Subcutaneous abdominal adipose tissue (tissue), 5 donors: Measurements from ENCODE around the gene PCDHB2.
"Not testable (repeated sequence)": the region's sequence is repeated elsewhere in the genome, so short reads cannot be mapped to it uniquely, and the experiment has no call there.

ENCODE experiments used
- H3K27ac ChIP-seq: one replicate; pipeline ENCODE4 v1.7.0; 2013; ENCODE audit warnings: low read depth, mild to moderate bottlenecking, inconsistent platforms, low read length, moderate library complexity
- H3K27me3 ChIP-seq, 5 donors: one replicate each; pipeline ENCODE4 v1.7.0; 2013; ENCODE audit warnings: low read length in 5 of 5, inconsistent platforms in 1 of 5; ENCODE audit not compliant: control insufficient read depth in 5 of 5, insufficient read depth in 4 of 5
- H3K36me3 ChIP-seq, 5 donors: one replicate each; pipeline ENCODE4 v1.7.0; 2013; ENCODE audit warnings: low read length in 5 of 5; ENCODE audit not compliant: control insufficient read depth in 5 of 5, insufficient read depth in 5 of 5
- H3K4me1 ChIP-seq, 5 donors: one replicate each; pipeline ENCODE4 v1.7.0; 2013; ENCODE audit warnings: low read length in 5 of 5, mild to moderate bottlenecking in 3 of 5, moderate library complexity in 1 of 5; ENCODE audit not compliant: control insufficient read depth in 5 of 5, insufficient read depth in 5 of 5
- H3K4me3 ChIP-seq, 5 donors: one replicate each; pipeline ENCODE4 v1.7.0; 2013; ENCODE audit warnings: low read length in 5 of 5, low read depth in 1 of 5
- H3K9ac ChIP-seq, 5 donors: one replicate each; pipeline ENCODE4 v1.7.0; 2013; ENCODE audit warnings: low read length in 5 of 5, mild to moderate bottlenecking in 4 of 5, moderate library complexity in 3 of 5
- H3K9me3 ChIP-seq, 5 donors: one replicate each; pipeline ENCODE4 v1.7.0; 2013; ENCODE audit warnings: low read length in 5 of 5; ENCODE audit not compliant: control insufficient read depth in 5 of 5
- donor health status: healthy.
- donor health status: healthy.
- donor health status: healthy.
- donor health status: healthy.
- donor health status: healthy.

PCDHB2 gene

GRCh38 chr5:141094481-141095262 is at the start of gene PCDHB2:
PCDHB2 (plus strand) TSS chr5:141094615; CDS start chr5:141094791, 176 bp downstream.
- H3K9ac ChIP-seq, result peak within 1 kb of the TSS in 3 of 5 donors; percentile 62 to 68 (median 67)
- peaks cover 0 to 8% (median 5%) of the 10 kb centered on the region in 5 donors for H3K4me1 ChIP-seq
- no peak within 1 kb of the TSS for H3K27ac ChIP-seq
- H3K36me3 ChIP-seq, result no peaks in the 10 kb centered on the region
- peaks cover 0 to 6% (median 0%) of the 10 kb centered on the region in 5 donors for H3K27me3 ChIP-seq
- peak within 1 kb of the TSS; percentile 56 to 87 (median 71) for H3K4me3 ChIP-seq
- peaks cover 6 to 23% (median 19%) of the 10 kb centered on the region in 5 donors for H3K9me3 ChIP-seq

GRCh38 chr5:141050622-141051520 is 43.5 kb upstream of the PCDHB2 start, which contains the start of gene PCDHB1:
PCDHB1 (plus strand) TSS chr5:141051374; CDS start chr5:141051471, 97 bp downstream.
- H3K4me1 ChIP-seq, result peaks cover 0 to 13% (median 10%) of the 10 kb centered on the region in 5 donors
- H3K27me3 ChIP-seq, result peaks cover 10 to 30% (median 21%) of the 10 kb centered on the region in 5 donors
- H3K36me3 ChIP-seq, result no peaks in the 10 kb centered on the region
- no peak within 1 kb of the TSS for H3K9ac ChIP-seq
- no peak within 1 kb of the TSS for H3K27ac ChIP-seq
- H3K9me3 ChIP-seq, result peaks cover 0 to 5% (median 0%) of the 10 kb centered on the region in 5 donors
- H3K4me3 ChIP-seq, result peak within 1 kb of the TSS; percentile 62 to 74 (median 70)

DNA sequence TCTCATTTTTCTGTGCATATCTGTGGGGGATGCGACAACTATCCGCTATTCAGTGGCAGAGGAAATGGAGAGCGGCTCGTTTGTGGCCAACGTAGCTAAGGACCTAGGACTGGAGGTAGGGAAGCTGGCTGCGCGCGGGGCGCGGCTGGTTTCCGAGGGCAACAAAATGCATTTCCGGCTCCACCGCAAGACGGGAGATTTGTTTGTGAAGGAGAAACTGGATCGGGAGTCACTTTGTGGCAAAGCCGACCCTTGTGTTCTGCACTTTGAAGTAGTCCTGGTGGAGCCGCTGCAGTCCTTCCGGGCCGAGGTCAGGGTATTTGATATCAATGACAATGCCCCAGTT is 42.9 kb upstream of the PCDHB2 start:
- H3K36me3 ChIP-seq, result no peaks in the 10 kb centered on the region
- H3K9me3 ChIP-seq, result peaks cover 0 to 5% (median 0%) of the 10 kb centered on the region in 5 donors
- no peak overlapping the region for H3K27ac ChIP-seq
- H3K4me3 ChIP-seq, result peak overlapping the region; percentile 62 to 74 (median 70)
- H3K9ac ChIP-seq, result no peak overlapping the region
- H3K27me3 ChIP-seq, result peaks cover 10 to 30% (median 21%) of the 10 kb centered on the region in 5 donors
- H3K4me1 ChIP-seq, result peaks cover 0 to 13% (median 10%) of the 10 kb centered on the region in 5 donors

DNA sequence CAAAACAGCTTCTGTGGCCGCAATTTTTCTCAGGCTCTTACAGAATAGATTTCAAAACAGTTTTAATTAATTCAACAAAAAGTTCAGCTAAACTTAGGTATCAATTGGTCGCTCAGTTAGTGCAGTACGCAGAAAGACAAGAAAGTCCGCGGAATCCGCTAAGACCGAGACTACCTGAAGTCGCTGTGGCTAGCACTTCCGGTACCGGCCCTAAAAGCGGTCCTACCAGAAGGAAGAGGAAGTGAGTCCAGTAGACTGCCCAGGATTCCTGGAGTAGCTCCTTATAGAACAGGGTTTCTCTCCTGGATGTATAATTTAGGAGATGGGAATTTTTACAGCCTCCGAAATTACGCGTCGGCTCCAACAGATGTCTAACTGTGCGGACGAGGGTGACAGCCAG is 16.6 kb upstream of the PCDHB2 start:
- H3K9ac ChIP-seq, result no peak overlapping the region
- peaks cover 0 to 7% (median 0%) of the 10 kb centered on the region in 5 donors for H3K27me3 ChIP-seq
- no peaks in the 10 kb centered on the region for H3K36me3 ChIP-seq
- H3K4me1 ChIP-seq, result no peaks in the 10 kb centered on the region
- H3K27ac ChIP-seq, result no peak overlapping the region
- H3K4me3 ChIP-seq, result peak overlapping the region; percentile 48 to 59 (median 52)
- H3K9me3 ChIP-seq, result peaks cover 0 to 8% (median 0%) of the 10 kb centered on the region in 5 donors

- Histone ChIP-seq H3K9ac (no peak overlapping the region), H3K4me3 (no peak overlapping the region), H3K27ac (no peak overlapping the region), H3K9me3 (peaks cover 0 to 7% (median 3%) of the 10 kb centered on the region in 5 donors), H3K4me1 (peaks cover 0 to 6% (median 0%) of the 10 kb centered on the region in 5 donors), H3K36me3 (no peaks in the 10 kb centered on the region), H3K27me3 (peaks cover 0 to 7% (median 0%) of the 10 kb centered on the region in 5 donors)
Measured at GRCh38 chr5:141082228-141082627, 12.2 kb upstream of the PCDHB2 start.

- H3K27ac ChIP-seq, result peak overlapping the region; percentile 38
Measured at GRCh38 chr5:141084487-141084989, 9.9 kb upstream of the PCDHB2 start.

GRCh38 chr5:141095263-141095641 is 837 bp downstream of the PCDHB2 start:
- H3K9ac ChIP-seq, result peak overlapping the region in 2 of 5 donors; percentile 62 to 67
- H3K4me3 ChIP-seq, result peak overlapping the region; percentile 56 to 87 (median 71)
- H3K27me3 ChIP-seq, result peaks cover 0 to 6% (median 0%) of the 10 kb centered on the region in 5 donors
- peaks cover 7 to 23% (median 21%) of the 10 kb centered on the region in 5 donors for H3K9me3 ChIP-seq
- no peaks in the 10 kb centered on the region for H3K36me3 ChIP-seq
- no peak overlapping the region for H3K27ac ChIP-seq
- peaks cover 0 to 9% (median 8%) of the 10 kb centered on the region in 5 donors for H3K4me1 ChIP-seq

More at GRCh38 chr5:141084487-141084989, 9.9 kb upstream of the PCDHB2 start:
- Histone ChIP-seq H3K4me1 (peaks cover 0 to 6% (median 0%) of the 10 kb centered on the region in 5 donors), H3K9ac (peak overlapping the region in 3 of 5 donors; percentile 42 to 69 (median 68)), H3K27me3 (no peaks in the 10 kb centered on the region), H3K9me3 (peaks cover 0 to 3% (median 2%) of the 10 kb centered on the region in 5 donors), H3K4me3 (peak overlapping the region; percentile 58 to 81 (median 71)), H3K36me3 (no peaks in the 10 kb centered on the region)

DNA sequence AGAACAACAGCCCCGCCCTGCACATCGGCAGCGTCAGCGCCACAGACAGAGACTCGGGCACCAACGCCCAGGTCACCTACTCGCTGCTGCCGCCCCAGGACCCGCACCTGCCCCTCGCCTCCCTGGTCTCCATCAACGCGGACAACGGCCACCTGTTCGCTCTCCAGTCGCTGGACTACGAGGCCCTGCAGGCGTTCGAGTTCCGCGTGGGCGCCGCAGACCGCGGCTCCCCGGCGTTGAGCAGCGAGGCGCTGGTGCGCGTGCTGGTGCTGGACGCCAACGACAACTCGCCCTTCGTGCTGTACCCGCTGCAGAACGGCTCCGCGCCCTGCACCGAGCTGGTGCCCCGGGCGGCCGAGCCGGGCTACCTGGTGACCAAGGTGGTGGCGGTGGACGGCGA is 1.8 kb downstream of the PCDHB2 start:
- peaks cover 9 to 30% (median 27%) of the 10 kb centered on the region in 5 donors for H3K9me3 ChIP-seq
- H3K27me3 ChIP-seq, result not testable (repeated sequence)

GRCh38 chr5:141096586-141096985 is 2.2 kb downstream of the PCDHB2 start:
- peaks cover 0 to 17% (median 8%) of the 10 kb centered on the region in 5 donors for H3K4me1 ChIP-seq
- H3K27me3 ChIP-seq, H3K27ac ChIP-seq, H3K9ac ChIP-seq, H3K36me3 ChIP-seq, H3K4me3 ChIP-seq: not testable (repeated sequence)
- peaks cover 9 to 34% (median 31%) of the 10 kb centered on the region in 5 donors for H3K9me3 ChIP-seq

More for the DNA sequence above, 1.8 kb downstream of the PCDHB2 start:
- not testable (repeated sequence) for H3K36me3 ChIP-seq, H3K9ac ChIP-seq, H3K4me3 ChIP-seq, H3K27ac ChIP-seq
- peaks cover 0 to 17% (median 8%) of the 10 kb centered on the region in 5 donors for H3K4me1 ChIP-seq
